ENCODE measurements around the gene PLCB4.

The PLCB4 gene

GRCh38 chr20:9110365-9110764 lies 41.5 kb downstream of the PLCB4 start:
- no peaks in the 10 kb centered on the region for H3K9me3 ChIP-seq (replicated peaks in 1 of 11)
- H3K4me2 ChIP-seq = no peak overlapping the region
- no peak for TF ChIP-seq Cebpa-rat (IDR thresholded peaks at IDR 0.05)
- H4K20me1 ChIP-seq = no peaks in the 10 kb centered on the region
- no peak overlapping the region for H3K4me3 ChIP-seq
- H3K9ac ChIP-seq = no peak overlapping the region
- H3K36me3 ChIP-seq = no peaks in the 10 kb centered on the region
- no peaks in the 10 kb centered on the region for H3K27me3 ChIP-seq
- H3K27ac ChIP-seq = no peak overlapping the region
- H3K4me1 ChIP-seq = no peaks in the 10 kb centered on the region

GRCh38 chr20:9110916-9111432 lies 42.1 kb downstream of the PLCB4 start:
- Histone ChIP-seq H3K36me3 (no peaks in the 10 kb centered on the region), H4K20me1 (no peaks in the 10 kb centered on the region), H3K27me3 (no peaks in the 10 kb centered on the region), H3K4me3 (no peak overlapping the region), H3K9me3 (replicated peaks in 1 of 11) (no peaks in the 10 kb centered on the region), H3K4me2 (no peak overlapping the region), H3K9ac (no peak overlapping the region), H3K27ac (no peak overlapping the region), H3K4me1 (no peaks in the 10 kb centered on the region)
- no peak for TF ChIP-seq Cebpa-rat (IDR thresholded peaks at IDR 0.05)

- Histone ChIP-seq H3K9ac (no peak overlapping the region), H3K4me2 (no peak overlapping the region), H3K27ac (no peak overlapping the region), H3K36me3 (no peaks in the 10 kb centered on the region), H3K4me3 (no peak overlapping the region), H3K9me3 (replicated peaks in 1 of 11) (no peaks in the 10 kb centered on the region), H3K4me1 (no peaks in the 10 kb centered on the region), H3K27me3 (no peaks in the 10 kb centered on the region), H4K20me1 (no peaks in the 10 kb centered on the region)
- TF ChIP-seq Cebpa-rat (IDR thresholded peaks at IDR 0.05) = no peak
These were observed 43.9 kb downstream of the PLCB4 start for GRCh38 chr20:9112541-9113515.

GRCh38 chr20:9114709-9115108 lies 45.8 kb downstream of the PLCB4 start:
- no peak for TF ChIP-seq Cebpa-rat (IDR thresholded peaks at IDR 0.05)
- H3K9ac ChIP-seq = no peak overlapping the region
- H3K4me3 ChIP-seq = no peak overlapping the region

GRCh38 chr20:9117548-9117947 lies 48.7 kb downstream of the PLCB4 start:
- Histone ChIP-seq H3K9ac (no peak overlapping the region), H3K4me3 (no peak overlapping the region)
- TF ChIP-seq Cebpa-rat (IDR thresholded peaks at IDR 0.05) = no peak

More at GRCh38 chr20:9114709-9115108, 45.8 kb downstream of the PLCB4 start:
- no peaks in the 10 kb centered on the region for H3K9me3 ChIP-seq (replicated peaks in 1 of 11)
- H3K27me3 ChIP-seq = no peaks in the 10 kb centered on the region
- no peak overlapping the region for H3K4me2 ChIP-seq
- H3K4me1 ChIP-seq = 0 out of 20 replicates have a peak, but pooled peaks cover 0 to 2% (median 0%) of the 10 kb centered on the region in 10 experiments
- H3K27ac ChIP-seq = no peak overlapping the region
- no peaks in the 10 kb centered on the region for H3K36me3 ChIP-seq
- H4K20me1 ChIP-seq = no peaks in the 10 kb centered on the region

GRCh38 chr20:9119776-9120175 lies 50.9 kb downstream of the PLCB4 start:
- H4K20me1 ChIP-seq = no peaks in the 10 kb centered on the region
- no peaks in the 10 kb centered on the region for H3K36me3 ChIP-seq
- no peaks in the 10 kb centered on the region for H3K27me3 ChIP-seq
- 0 out of 20 replicates have a peak, but pooled peaks cover 0 to 8% (median 0%) of the 10 kb centered on the region in 10 experiments for H3K4me1 ChIP-seq
- no peak overlapping the region for H3K4me3 ChIP-seq
- no peaks in the 10 kb centered on the region for H3K9me3 ChIP-seq (replicated peaks in 1 of 11)
- 0 out of 22 replicates have a peak overlapping the region, but pooled peaks of 1 of the 11 experiments have one; percentile 36 for H3K4me2 ChIP-seq
- TF ChIP-seq Cebpa-rat (IDR thresholded peaks at IDR 0.05) = no peak
- H3K9ac ChIP-seq = no peak overlapping the region
- H3K27ac ChIP-seq = no peak overlapping the region

More at GRCh38 chr20:9117548-9117947, 48.7 kb downstream of the PLCB4 start:
- no peak overlapping the region for H3K27ac ChIP-seq
- H4K20me1 ChIP-seq = no peaks in the 10 kb centered on the region
- no peak overlapping the region for H3K4me2 ChIP-seq
- H3K9me3 ChIP-seq (replicated peaks in 1 of 11) = no peaks in the 10 kb centered on the region
- no peaks in the 10 kb centered on the region for H3K27me3 ChIP-seq
- no peaks in the 10 kb centered on the region for H3K36me3 ChIP-seq
- H3K4me1 ChIP-seq = 0 out of 20 replicates have a peak, but pooled peaks cover 0 to 8% (median 0%) of the 10 kb centered on the region in 10 experiments

GRCh38 chr20:9121211-9121610 lies 52.3 kb downstream of the PLCB4 start:
- H3K4me1 ChIP-seq = 0 out of 20 replicates have a peak, but pooled peaks cover 0 to 8% (median 0%) of the 10 kb centered on the region in 10 experiments
- no peak overlapping the region for H3K4me2 ChIP-seq
- H3K9ac ChIP-seq = no peak overlapping the region
- H3K36me3 ChIP-seq = no peaks in the 10 kb centered on the region
- TF ChIP-seq Cebpa-rat (IDR thresholded peaks at IDR 0.05) = no peak
- H3K27ac ChIP-seq = no peak overlapping the region
- no peak overlapping the region for H3K4me3 ChIP-seq
- H3K9me3 ChIP-seq (replicated peaks in 1 of 11) = no peaks in the 10 kb centered on the region
- H4K20me1 ChIP-seq = no peaks in the 10 kb centered on the region
- no peaks in the 10 kb centered on the region for H3K27me3 ChIP-seq

GRCh38 chr20:9122571-9122970 lies 53.7 kb downstream of the PLCB4 start:
- no peaks in the 10 kb centered on the region for H4K20me1 ChIP-seq
- no peak overlapping the region for H3K9ac ChIP-seq
- H3K27me3 ChIP-seq = no peaks in the 10 kb centered on the region
- H3K4me1 ChIP-seq = 0 out of 20 replicates have a peak, but pooled peaks cover 0 to 8% (median 0%) of the 10 kb centered on the region in 10 experiments
- no peak overlapping the region for H3K4me3 ChIP-seq
- no peaks in the 10 kb centered on the region for H3K9me3 ChIP-seq (replicated peaks in 1 of 11)
- no peak for TF ChIP-seq Cebpa-rat (IDR thresholded peaks at IDR 0.05)
- no peak overlapping the region for H3K4me2 ChIP-seq
- H3K27ac ChIP-seq = no peak overlapping the region
- H3K36me3 ChIP-seq = no peaks in the 10 kb centered on the region

- Histone ChIP-seq H3K36me3 (no peaks in the 10 kb centered on the region), H3K9ac (no peak overlapping the region), H3K4me1 (no peaks in the 10 kb centered on the region), H3K9me3 (replicated peaks in 1 of 11) (peaks cover 1 to 8% (median 5%) of the 10 kb centered on the region in 11 experiments; a peak in 21 of 22 replicates), H3K4me3 (no peak overlapping the region), H4K20me1 (no peaks in the 10 kb centered on the region), H3K27ac (no peak overlapping the region), H3K4me2 (no peak overlapping the region), H3K27me3 (no peaks in the 10 kb centered on the region)
- no peak for TF ChIP-seq Cebpa-rat (IDR thresholded peaks at IDR 0.05)
These were observed 57.6 kb downstream of the PLCB4 start for GRCh38 chr20:9126527-9126926.

All from BLaER1 treated with 17β-estradiol and CSF1 and Interleukin-3, amounts not matched to agents 10 nM and 100 nM (cell line).